Measurements from ENCODE around the gene ATXN7.

Gene ATXN7

DNA sequence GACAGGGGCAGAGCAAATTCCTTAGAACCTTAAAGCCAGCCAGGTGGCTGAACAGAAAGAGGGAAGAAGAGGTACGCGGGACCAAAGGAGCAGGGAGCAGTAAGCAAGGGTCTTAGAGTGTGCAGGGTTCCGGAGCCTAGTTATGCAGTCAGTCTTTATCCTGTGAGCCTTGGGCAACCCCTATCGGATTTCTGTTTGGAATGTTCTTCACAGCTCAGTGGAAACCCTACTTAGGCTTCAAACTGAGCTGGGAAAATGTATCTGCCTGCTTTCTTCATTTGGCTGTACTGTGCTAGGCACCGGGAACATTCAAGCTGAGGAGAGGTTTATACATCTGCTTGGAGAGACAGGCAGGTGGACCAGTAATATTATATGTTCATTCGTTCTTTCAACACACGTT is 122.5 kb downstream of the ATXN7 start:
- DNase-seq: no peak

DNA sequence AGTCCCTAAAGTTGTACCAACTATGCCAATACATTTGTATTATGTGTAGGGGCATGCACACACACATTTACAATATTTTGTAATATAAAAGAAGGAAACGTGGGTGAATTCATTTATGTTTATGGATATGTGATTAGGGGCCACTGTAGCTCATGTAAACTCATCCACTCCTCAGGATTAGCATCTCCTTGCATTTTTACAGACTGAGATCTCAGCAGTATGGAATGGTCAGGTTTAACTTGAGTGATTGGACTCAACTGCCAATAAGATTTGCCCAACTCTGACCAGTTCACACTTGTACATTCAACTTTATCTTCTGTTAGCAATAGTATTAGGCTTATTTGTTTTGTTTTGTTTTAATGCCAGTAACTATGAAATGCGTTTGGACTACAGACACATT is 123.2 kb downstream of the ATXN7 start:
- no peak for DNase-seq

DNA sequence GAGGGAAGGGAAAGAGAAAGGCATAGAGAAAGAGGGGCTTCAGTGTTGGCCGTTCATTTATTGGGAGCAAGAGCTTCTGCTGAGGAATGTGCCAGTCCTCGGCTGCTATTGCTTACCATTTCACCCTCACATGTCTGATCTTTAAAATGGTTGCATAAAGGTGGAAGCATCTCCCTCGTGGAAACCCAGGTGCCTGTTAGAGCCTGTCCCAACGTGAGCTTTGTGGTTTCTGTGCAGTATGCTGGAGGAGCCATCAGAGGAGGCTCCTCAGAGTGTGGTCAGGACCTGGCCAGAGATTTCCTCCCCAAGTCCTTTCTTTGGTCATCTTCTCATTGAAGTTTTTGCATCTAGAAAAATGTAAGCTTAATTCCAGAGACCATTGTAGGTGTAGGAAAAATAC is 125.3 kb downstream of the ATXN7 start:
- no peak for DNase-seq

DNA sequence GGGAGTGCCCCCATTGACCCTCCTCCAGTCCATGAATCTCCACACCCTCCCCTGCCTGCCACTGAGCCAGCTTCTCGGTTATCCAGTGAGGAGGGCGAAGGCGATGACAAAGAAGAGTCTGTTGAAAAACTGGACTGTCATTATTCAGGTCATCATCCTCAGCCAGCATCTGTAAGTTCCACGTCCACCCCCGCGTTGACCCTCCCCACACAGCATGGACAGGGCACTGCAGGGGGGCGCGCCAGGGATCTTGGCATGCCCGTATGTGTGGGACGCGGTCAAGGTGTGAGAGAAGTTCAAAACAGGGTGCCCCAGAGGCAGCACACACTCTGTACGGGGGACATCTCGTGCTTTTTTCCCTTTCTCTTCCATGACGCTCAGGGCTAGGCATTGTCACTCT is 126.5 kb downstream of the ATXN7 start:
- no peak for DNase-seq

GRCh38 chr3:63990733-63991132 is 127.1 kb downstream of the ATXN7 start:
- no peak for DNase-seq

DNA sequence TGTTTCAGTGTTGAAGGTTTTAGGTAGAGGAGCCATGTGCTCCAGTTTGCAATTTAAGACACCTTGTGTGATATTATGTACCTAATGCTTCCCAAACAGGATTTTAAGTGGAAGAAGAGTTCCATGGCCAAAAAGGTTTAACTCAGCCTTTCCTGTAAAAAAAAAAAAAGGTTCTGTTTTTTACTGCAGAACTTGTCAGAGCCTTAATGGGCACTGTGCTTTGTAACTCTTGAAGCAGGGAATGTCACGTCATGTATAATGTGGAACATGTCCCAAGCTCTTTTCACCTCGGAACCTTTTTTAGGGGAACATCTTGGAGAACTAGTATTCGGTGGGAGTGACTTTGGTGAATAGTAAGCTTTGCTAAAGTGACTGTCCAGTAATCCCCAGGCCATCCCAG is 128.0 kb downstream of the ATXN7 start:
- no peak for DNase-seq

GRCh38 chr3:63992516-63993209 is 129.0 kb downstream of the ATXN7 start:
- DNase-seq: no peak

DNA sequence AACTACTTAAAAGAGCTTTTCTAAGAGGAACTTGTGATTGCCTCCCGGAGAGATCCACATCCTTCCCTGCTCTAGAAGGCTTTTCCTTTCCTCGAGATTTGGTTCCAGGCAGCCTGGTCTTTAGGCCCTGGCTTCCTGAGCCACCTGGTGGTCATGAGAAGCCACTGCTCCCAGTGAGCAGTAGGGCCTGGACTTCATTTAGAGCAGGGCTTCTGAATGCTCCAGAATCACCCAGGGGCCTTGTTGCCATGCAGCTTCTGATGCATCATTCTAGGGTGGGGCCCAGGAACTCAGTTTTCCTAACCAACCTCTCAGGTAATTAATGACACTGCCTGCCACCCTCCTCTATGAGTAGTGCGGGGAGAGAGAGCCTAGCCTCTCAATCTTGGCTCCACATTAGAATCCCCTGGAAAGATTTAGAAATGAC is 130.0 kb downstream of the ATXN7 start:
- peak; percentile 88 for DNase-seq

GRCh38 chr3:63995086-63995485 is 131.4 kb downstream of the ATXN7 start:
- DNase-seq: no peak

DNA sequence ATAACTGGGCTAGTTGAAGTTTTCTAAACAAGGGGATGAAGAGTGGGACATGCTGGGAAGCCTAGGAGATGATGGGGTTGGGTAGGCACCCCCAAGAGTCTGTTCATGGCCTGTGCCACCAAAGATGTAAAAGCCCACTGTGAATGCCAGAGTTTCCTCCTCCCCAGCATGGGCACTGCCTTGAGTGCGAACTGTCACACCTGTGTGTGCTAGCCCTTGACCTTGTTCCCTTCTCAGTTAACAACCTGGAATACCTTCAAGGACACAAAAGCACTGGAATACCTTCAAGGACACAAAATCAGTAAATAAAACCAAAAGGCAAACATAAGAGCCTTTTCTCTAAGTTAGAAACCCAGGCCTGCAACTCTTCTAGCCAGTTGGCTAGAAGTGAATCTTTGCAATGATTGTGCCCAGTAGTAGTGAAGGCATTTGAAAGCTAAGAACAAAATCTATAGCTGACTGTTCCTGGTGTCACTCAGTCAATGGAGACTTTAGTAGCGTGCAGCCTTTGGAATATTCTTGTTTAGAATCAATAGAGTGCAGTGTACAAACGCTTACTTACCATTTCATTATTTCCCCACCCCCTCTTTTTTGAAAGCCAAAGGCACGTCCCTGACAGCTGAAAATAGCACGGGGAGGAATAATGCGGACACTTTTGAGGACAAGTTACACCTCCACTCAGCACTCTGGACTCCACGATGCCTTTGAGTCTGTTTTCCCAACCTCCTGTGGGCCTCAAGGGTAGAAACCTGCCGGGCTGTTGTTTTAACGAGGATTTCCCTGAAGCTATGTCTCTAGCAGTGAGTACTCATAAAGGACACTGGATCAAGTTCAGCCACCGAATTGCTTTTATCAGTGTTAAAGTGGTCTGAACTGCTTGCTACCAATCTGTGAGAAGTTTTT is 135.4 kb downstream of the ATXN7 start:
- no peak for DNase-seq

- no peak for DNase-seq
These were observed 136.9 kb downstream of the ATXN7 start for GRCh38 chr3:64000453-64001055.

DNA sequence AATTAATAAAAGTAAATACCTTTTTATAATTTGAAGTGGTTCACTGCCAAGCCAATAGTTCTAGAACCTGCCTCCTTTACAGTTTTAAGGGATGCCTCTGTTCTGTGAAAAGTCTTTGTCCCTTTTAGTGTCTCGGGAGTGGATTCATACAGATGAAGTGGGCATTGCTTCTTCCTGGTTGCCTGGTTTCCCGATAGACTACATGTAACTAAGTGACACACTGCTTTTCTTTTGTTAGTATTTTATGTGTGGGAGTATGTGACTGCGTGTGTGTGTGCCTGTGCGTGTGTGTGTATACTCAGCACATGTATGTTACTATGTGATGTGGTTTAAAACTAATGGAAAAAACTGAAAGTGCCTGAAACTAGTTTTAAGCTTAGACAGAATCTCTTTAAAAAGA is 138.6 kb downstream of the ATXN7 start:
- DNase-seq: no peak

DNA sequence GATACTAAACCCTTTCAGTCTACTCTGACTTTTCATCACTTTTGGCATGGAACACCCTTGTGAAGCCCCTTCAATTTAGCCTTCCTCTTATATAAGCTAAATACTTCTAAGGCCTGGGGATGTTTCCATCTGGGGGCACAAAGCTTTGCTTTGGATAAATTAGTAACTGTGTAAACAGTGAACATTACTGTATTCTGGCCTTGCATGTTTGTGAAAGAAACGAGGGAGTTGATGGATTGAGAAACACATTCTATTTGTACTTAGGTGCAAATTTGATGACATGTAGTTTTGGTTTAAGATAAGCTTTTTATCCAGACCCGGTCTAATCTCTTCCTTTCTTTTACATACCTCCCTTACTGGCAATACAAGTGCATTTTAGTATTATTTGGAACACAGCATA is 139.9 kb downstream of the ATXN7 start:
- no peak for DNase-seq

DNA sequence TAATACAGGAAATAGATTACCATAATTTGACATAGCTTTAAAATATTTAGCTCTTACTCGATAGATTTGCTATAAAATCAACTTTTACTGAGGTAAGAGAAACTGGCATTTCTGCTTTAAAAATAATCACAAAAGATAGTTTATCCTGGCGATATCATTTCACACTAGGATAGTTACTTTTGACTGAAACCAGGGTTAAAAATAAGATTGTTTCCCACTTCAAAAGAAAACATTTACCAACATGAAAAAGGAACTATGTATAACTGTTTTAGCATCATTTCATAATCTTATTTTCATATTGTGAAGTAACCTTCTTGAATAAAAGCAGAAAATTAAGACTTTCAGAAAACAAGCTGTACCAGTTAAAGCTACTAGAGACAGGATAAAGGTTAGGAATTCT is 144.3 kb downstream of the ATXN7 start:
- no peak for DNase-seq

DNA sequence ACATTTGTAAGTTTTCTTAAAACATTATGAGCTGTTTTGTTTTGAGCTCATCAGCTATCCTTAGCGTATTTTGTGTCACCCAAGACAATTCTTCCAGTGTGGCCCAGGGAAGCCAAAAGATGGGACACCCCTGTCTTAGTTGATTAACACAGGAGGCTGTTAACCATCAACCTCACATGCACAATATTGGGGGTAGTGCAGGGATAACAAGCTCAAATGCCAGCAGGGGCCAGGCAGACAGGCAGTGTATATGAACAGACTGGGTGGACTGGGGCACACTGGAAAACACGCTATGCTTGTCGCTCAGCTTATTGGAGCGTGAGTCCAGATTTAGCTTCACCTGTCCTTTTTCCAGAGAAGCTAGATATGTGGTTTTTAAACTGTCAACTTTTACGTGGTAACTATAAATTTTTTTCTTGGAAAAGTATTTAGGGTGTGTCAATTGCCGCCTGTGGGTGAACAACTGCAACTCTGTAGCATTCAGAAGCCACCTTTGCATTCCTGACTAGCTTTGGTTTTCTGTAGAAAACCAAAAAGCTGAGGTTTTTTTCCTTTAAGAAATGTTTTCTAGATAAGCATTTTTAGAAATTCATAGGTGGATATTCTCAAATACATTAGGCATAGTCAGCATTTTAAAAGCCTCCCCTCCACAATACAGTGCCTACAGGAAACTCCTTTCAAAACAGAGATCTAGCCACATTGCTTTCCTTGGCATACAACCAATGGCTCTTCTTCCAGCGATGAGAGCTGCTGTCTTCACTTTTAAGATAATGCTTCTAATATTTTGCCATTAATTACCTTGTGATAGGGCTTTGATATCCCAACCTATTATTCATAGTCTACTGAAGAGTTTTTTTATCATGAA is 145.1 kb downstream of the ATXN7 start:
- peak; percentile 40 for DNase-seq

DNA sequence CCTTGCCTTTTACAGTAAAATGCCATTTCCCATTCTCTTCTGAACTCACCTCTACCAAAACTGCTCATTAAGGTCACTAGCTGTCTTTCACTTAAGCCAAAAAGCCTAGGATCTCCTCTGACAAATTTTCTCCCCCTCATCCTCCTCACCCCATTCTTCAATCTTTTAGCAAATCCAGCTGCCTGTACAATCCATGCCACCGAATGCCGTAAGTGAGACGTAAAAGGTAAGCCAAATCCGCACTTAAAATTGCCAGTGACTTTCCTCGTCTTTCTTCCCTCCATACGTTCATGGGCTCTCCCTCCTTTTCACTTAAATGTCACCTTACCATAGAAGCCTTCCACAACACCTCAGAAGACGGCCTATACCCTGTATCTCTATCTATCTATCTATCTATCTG is 145.9 kb downstream of the ATXN7 start:
- DNase-seq: no peak

DNA sequence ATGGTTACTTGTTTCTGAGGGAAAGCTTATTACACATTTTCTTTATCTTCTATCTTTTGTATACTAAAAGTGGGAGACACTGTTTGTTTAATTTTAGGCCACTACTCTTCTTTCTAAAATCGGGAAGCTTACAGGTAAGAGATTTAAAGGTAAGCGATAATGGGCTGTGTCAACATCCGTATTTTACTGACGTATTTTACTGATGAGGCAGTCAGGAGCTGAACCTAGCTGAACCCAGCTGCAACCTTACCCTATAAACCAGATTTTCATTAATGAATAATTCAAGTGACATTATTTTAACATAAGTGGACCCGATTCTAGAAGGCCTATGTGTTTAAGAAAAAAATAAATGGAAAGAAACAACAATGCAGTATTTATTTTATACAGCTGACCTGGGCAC is 146.5 kb downstream of the ATXN7 start:
- DNase-seq: no peak

DNA sequence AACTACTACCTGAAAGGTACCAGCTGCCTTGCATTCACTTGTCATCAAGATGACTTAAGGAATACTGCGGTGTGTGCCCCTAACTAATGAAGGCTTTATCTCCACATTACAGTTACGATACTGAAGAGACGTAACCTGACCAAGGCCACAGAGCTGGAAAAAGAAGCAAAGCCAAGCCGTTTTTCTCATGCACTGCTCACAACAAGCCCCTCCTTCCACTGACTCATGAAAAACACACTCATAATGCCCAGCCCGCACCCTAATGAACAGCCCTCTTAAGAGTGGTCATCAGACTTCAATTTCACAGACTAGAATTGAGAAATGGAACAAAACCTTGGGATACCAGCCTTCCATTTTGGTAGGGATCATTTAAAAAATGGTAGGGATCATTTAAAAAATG is 148.0 kb downstream of the ATXN7 start:
- DNase-seq: peak; percentile 67

- no peak for DNase-seq
These were observed 153.4 kb downstream of the ATXN7 start for GRCh38 chr3:64016941-64017620.

- DNase-seq: no peak
These were observed 155.6 kb downstream of the ATXN7 start for GRCh38 chr3:64019271-64019670.

DNA sequence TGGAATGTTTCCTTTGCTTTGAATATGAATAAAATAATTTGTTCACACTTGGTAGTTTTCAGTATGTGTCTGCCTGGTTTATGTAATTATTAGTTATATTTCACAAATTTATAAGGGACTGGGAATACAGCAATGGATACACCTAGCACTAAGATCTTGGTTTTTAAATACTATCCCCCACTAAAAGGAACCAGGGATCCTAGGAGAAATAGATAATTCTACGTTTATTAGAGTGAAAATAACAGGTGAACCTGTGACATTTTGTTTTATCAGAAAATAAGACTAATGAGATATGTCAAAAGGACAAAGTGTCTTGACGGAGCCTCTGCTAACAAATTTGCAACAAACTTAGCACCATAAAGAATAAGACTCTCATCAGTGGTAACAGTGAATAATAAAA is 156.2 kb downstream of the ATXN7 start:
- no peak for DNase-seq

DNA sequence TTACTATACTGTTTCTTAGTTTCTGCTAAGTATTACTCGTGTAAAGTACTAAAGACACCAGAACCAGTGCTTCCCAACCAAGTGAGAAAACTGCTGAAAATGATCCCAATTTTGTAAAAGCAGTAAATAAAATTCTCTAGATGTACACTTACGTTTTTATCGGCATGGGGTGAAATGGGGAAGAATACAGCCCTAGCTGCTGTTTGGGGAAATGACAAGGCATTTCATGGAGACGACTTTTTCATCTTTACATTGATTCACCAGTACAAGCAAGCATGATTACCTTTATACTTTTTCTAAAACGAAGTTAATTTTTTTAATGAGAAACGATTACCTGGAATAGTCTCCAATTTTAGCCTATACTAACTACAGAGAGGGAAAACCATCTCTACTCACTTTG is 158.3 kb downstream of the ATXN7 start:
- DNase-seq: peak; percentile 62
